IMR-90 (cell line): ENCODE measurements around the gene RUFY1. TPM values are rescaled to one million over a fixed set of nuclear protein-coding genes. Genes with fewer than 3 reads are reported as not detected.

Experiments used
- ATAC-seq: fragments of 200-7000 bp; cut with Tn5 transposase; 2 replicates; pipeline ENCODE4 v1.9.1; 2020; ENCODE audit warnings: low read depth, mild to moderate bottlenecking, moderate library complexity
- BruUV-seq: library from RNA; stranded (reverse); fragments of 400-500 nt; replicated peaks from 2 replicates; lab custom pipeline; 2021; lab: Mats Ljungman, UMichigan
- CTCF ChIA-PET: fragments of 300-600 bp; formaldehyde crosslinking; extraction: SDS; loops from one replicate; lab custom pipeline; 2021; ENCODE audit warnings: antibody characterized with exemption; lab: Yijun Ruan, JAX
- POLR2A ChIA-PET: fragments of 300-600 bp; sonication (Branson Sonifier 250); formaldehyde crosslinking; loops from one replicate; lab custom pipeline; 2022; ENCODE audit warnings: antibody characterized with exemption; ENCODE audit not compliant: unreplicated experiment; lab: Charles Lee
- DNase-seq: peaks from one replicate; pipeline ENCODE4 v3.0.0; 2013
- H2AFZ ChIP-seq: replicated peaks from 2 replicates; pipeline ENCODE3; 2013; ENCODE audit warnings: low read length, mild to moderate bottlenecking; ENCODE audit not compliant: poor library complexity
- H2AK5ac ChIP-seq: 2 replicates; pipeline ENCODE4 v1.6.1; 2013; ENCODE audit warnings: low read depth, low read length, inconsistent platforms
- H2AK9ac ChIP-seq: replicated peaks from 2 replicates; pipeline ENCODE3; 2013; ENCODE audit warnings: mild to moderate bottlenecking, low read depth, low read length, moderate library complexity; ENCODE audit not compliant: poor library complexity
- H2BK120ac ChIP-seq: 2 replicates; pipeline ENCODE4 v1.6.1; 2013; ENCODE audit warnings: low read depth, low read length, inconsistent platforms
- H2BK15ac ChIP-seq: 3 replicates; pipeline ENCODE4 v1.6.1; 2013; ENCODE audit warnings: low read depth, low read length, inconsistent platforms
- H2BK20ac ChIP-seq: 2 replicates; pipeline ENCODE4 v1.6.1; 2013; ENCODE audit warnings: low read depth, mild to moderate bottlenecking, inconsistent platforms, low read length, moderate library complexity
- H2BK5ac ChIP-seq: 2 replicates; pipeline ENCODE4 v1.6.1; 2013; ENCODE audit warnings: mild to moderate bottlenecking, low read depth, low read length, inconsistent platforms; ENCODE audit not compliant: poor library complexity, severe bottlenecking
- H3K14ac ChIP-seq: replicated peaks from 2 replicates; pipeline ENCODE4 v1.6.1; 2013; ENCODE audit warnings: low read depth, low read length, inconsistent platforms
- H3K18ac ChIP-seq: 2 replicates; pipeline ENCODE4 v1.6.1; 2013; ENCODE audit warnings: low read depth, low read length, control low read depth
- H3K23ac ChIP-seq: 2 replicates; pipeline ENCODE4 v1.6.1; 2013; ENCODE audit warnings: low read depth, low read length, inconsistent platforms
- H3K27ac ChIP-seq: 2 replicates; pipeline ENCODE4 v1.5.1; 2013; ENCODE audit warnings: mild to moderate bottlenecking, control low read depth, low read length; ENCODE audit not compliant: insufficient read depth
- H3K27me3 ChIP-seq: 2 replicates; pipeline ENCODE4 v1.6.1; 2013; ENCODE audit warnings: low read length; ENCODE audit not compliant: control insufficient read depth, insufficient read depth
- H3K36me3 ChIP-seq: 2 replicates; pipeline ENCODE4 v1.6.1; 2013; ENCODE audit warnings: low read length, mixed read lengths; ENCODE audit not compliant: control insufficient read depth, insufficient read depth
- H3K4ac ChIP-seq: 2 replicates; pipeline ENCODE4 v1.6.1; 2013; ENCODE audit warnings: low read depth, low read length, inconsistent platforms
- H3K4me1 ChIP-seq: 2 replicates; pipeline ENCODE4 v1.6.1; 2013; ENCODE audit warnings: low read length, mixed read lengths; ENCODE audit not compliant: control insufficient read depth, insufficient read depth
- H3K4me2 ChIP-seq: 2 replicates; pipeline ENCODE4 v1.6.1; 2013; ENCODE audit warnings: low read depth, mild to moderate bottlenecking, control low read depth, low read length, moderate library complexity
- H3K4me3 ChIP-seq: 2 replicates; pipeline ENCODE4 v1.5.1; 2013; ENCODE audit warnings: low read depth, mild to moderate bottlenecking, control low read depth, low read length, moderate library complexity; ENCODE audit not compliant: insufficient read depth
- H3K56ac ChIP-seq: 2 replicates; pipeline ENCODE4 v1.6.1; 2013; ENCODE audit warnings: low read length, inconsistent platforms; ENCODE audit not compliant: insufficient read depth; ENCODE audit errors: extremely low read depth
- H3K79me1 ChIP-seq, 2 experiments: 2 replicates each; pipeline ENCODE4 v1.6.1; 2013; ENCODE audit warnings: low read length in 2 of 2, inconsistent platforms in 1 of 2, low read depth in 1 of 2
- H3K9ac ChIP-seq: 2 replicates; pipeline ENCODE4 v1.6.1; 2013; ENCODE audit warnings: low read depth, low read length, control low read depth
- H3K9me1 ChIP-seq: 2 replicates; pipeline ENCODE4 v1.6.1; 2013; ENCODE audit warnings: low read length, inconsistent platforms; ENCODE audit not compliant: insufficient read depth
- H3K9me3 ChIP-seq: 2 replicates; pipeline ENCODE4 v1.6.1; 2013; ENCODE audit warnings: low read length; ENCODE audit not compliant: control insufficient read depth, insufficient read depth
- H4K20me1 ChIP-seq: 2 replicates; pipeline ENCODE4 v1.6.1; 2013; ENCODE audit warnings: low read length, inconsistent platforms; ENCODE audit not compliant: insufficient read depth
- H4K5ac ChIP-seq: 2 replicates; pipeline ENCODE4 v1.6.1; 2013; ENCODE audit warnings: mild to moderate bottlenecking, low read depth, low read length, control low read depth
- H4K8ac ChIP-seq, 2 experiments: 2 replicates each; pipeline ENCODE4 v1.6.1; 2013; ENCODE audit warnings: low read depth in 2 of 2, low read length in 2 of 2, control low read depth in 1 of 2, inconsistent platforms in 1 of 2
- H4K91ac ChIP-seq: 2 replicates; pipeline ENCODE4 v1.6.1; 2013; ENCODE audit warnings: low read depth, low read length, inconsistent platforms; ENCODE audit not compliant: insufficient read depth
- BHLHE40 ChIP-seq: fragments of 150-350 bp; IDR thresholded peaks from 2 replicates; pipeline ENCODE4 v1.6.1; 2016; ENCODE audit warnings: mild to moderate bottlenecking, low read depth, low read length
- CEBPB ChIP-seq: IDR thresholded peaks from 2 replicates; pipeline ENCODE4 v1.6.1; 2012; ENCODE audit warnings: low read depth, low read length, improper control_type of control experiment
- CHD1 ChIP-seq: IDR thresholded peaks from 2 replicates; pipeline ENCODE4 v1.6.1; 2012; ENCODE audit warnings: low read depth, low read length, improper control_type of control experiment
- FOS ChIP-seq: fragments of 150-350 bp; IDR thresholded peaks from 2 replicates; pipeline ENCODE4 v1.6.1; 2016; ENCODE audit warnings: low read depth, low read length
- MAFK ChIP-seq: IDR thresholded peaks from 2 replicates; pipeline ENCODE4 v1.6.1; 2012; ENCODE audit warnings: low read depth, low read length, improper control_type of control experiment
- MAZ ChIP-seq: IDR thresholded peaks from 2 replicates; pipeline ENCODE4 v1.6.1; 2012; ENCODE audit warnings: low read depth, mild to moderate bottlenecking, low read length, improper control_type of control experiment, moderate library complexity, borderline replicate concordance
- MXI1 ChIP-seq: IDR thresholded peaks from 2 replicates; pipeline ENCODE4 v1.6.1; 2012; ENCODE audit warnings: low read depth, mild to moderate bottlenecking, low read length, moderate library complexity, borderline replicate concordance
- NFE2L2 ChIP-seq: fragments of 150-350 bp; IDR thresholded peaks from 2 replicates; pipeline ENCODE4 v1.6.1; 2016; ENCODE audit warnings: low read depth, mild to moderate bottlenecking, low read length
- POLR2A ChIP-seq: IDR thresholded peaks from 2 replicates; pipeline ENCODE4 v1.6.1; 2012; ENCODE audit warnings: mild to moderate bottlenecking, low read depth, low read length
- RAD21 ChIP-seq: IDR thresholded peaks from 2 replicates; pipeline ENCODE4 v1.6.1; 2012; ENCODE audit warnings: low read length, improper control_type of control experiment
- RCOR1 ChIP-seq: IDR thresholded peaks from 2 replicates; pipeline ENCODE4 v1.6.1; 2012; ENCODE audit warnings: mild to moderate bottlenecking, low read length, improper control_type of control experiment; ENCODE audit not compliant: insufficient replicate concordance
- RFX5 ChIP-seq: IDR thresholded peaks from 2 replicates; pipeline ENCODE4 v1.8.0; 2012; ENCODE audit warnings: low read depth, mild to moderate bottlenecking, low read length, moderate library complexity
- SMC3 ChIP-seq: fragments of 150-350 bp; IDR thresholded peaks from 2 replicates; pipeline ENCODE4 v1.6.1; 2016; ENCODE audit warnings: low read depth, mild to moderate bottlenecking, antibody characterized with exemption, low read length, moderate library complexity
- WGBS, 2 experiments: methylation state at CpG; one replicate each; pipeline versions ENCODE4 v1.1.5 to v1.1.7; 2013; ENCODE audit warnings: missing lambda C conversion rate in 2 of 2; ENCODE audit not compliant: insufficient read length in 1 of 2; ENCODE audit errors: extremely low coverage in 2 of 2; 5-methylcytosine and 5-hydroxymethylcytosine counted together
- dilution Hi-C: fragments of 300-500 bp; cut with HindIII; formaldehyde crosslinking; loops from one replicate; pipeline ENCODE4 v1.14.3; 2018; ENCODE audit warnings: low sequenced_read_pairs; ENCODE audit not compliant: unreplicated experiment
- in situ Hi-C: fragments of 300-500 bp; cut with MboI; formaldehyde crosslinking; loops from 3 replicates; pipeline ENCODE4 v1.14.3; 2019; ENCODE audit warnings: low sequenced_read_pairs, inconsistent platforms, mixed read lengths
- intact Hi-C: fragments of 100-400 bp; cut with micrococcal nuclease; formaldehyde crosslinking; loops from 2 replicates; pipeline ENCODE4 v1.10.0; 2022
- polyA plus RNA-seq, 3 experiments: library from polyadenylated mRNA; depleted of rRNA; stranded (reverse); fragments of >200 nt; gene quantifications; 2 replicates each; pipeline ENCODE4 v1.2.3, GENCODE V29; 2012; ENCODE audit warnings: low replicate concordance in 1 of 3
- total RNA-seq: library from RNA; depleted of rRNA; stranded (reverse); fragments of >200 nt; gene quantifications from 2 replicates; pipeline ENCODE4 v1.2.3, GENCODE V29; 2012
- TF ChIP-seq, protein P1 (sequence below): fragments of 150-350 bp; IDR thresholded peaks from 2 replicates; pipeline ENCODE4 v1.6.1; 2016; ENCODE audit warnings: low read depth, mild to moderate bottlenecking, low read length, moderate library complexity, borderline replicate concordance
- TF ChIP-seq, protein P2 (sequence below): conservative IDR thresholded peaks from 2 replicates; pipeline ENCODE4 v1.5.1; 2012; ENCODE audit warnings: mild to moderate bottlenecking, low read depth, low read length, improper control_type of control experiment
- TF ChIP-seq, protein P3 (sequence below): fragments of 150-350 bp; IDR thresholded peaks from 2 replicates; pipeline ENCODE4 v1.6.1; 2017; ENCODE audit warnings: mild to moderate bottlenecking, antibody characterized with exemption, low read length, low read depth

The RUFY1 gene
- total and polyA plus RNA-seq, 2 of the 4 experiments (the other 2 are of a cell fraction) = 19.5 to 21.8 TPM

DNA sequence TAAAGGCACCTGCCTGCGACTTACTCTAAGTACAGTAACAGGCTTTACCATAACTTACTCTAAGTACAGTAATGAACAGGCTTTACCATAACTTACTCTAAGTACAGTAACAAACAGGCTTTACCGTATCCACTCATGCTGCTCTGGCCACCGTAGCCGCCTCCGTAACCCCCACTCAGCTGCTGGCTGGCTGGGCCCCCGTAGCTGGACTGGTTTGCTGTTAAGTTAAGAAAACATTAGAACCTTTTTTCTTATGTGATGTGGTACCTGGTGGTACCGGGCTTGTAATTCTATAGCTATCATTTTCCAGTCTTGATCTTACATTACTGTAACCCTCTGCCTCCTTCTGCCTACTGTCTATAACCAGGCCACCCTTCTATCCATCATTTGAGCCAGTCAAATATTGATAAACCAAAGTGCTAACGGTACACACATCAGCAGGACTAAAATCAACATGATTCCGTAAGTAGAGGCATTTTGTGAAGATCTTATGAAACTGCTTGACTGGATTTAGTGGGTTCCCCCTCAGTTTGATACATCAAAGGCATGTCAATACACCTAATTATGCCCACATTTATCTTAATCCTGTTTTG lies 65.7 kb downstream of the RUFY1 start:
- Histone ChIP-seq H4K20me1 (peaks cover 96% of the 10 kb centered on the region), H3K4me3 (no peak overlapping the region)

More for the DNA sequence above, 65.7 kb downstream of the RUFY1 start:
- Histone ChIP-seq H3K27me3 (no peaks in the 10 kb centered on the region), H2AK9ac (no peak overlapping the region), H3K23ac (peak overlapping the region; percentile 82; the same call in 1 of the 2 replicates), H3K4ac (no peak overlapping the region), H3K79me1 (peaks cover 28 to 74% of the 10 kb centered on the region in 2 experiments), H2AK5ac (no peak overlapping the region), H2BK120ac (no peak overlapping the region), H3K4me1 (peaks cover 6% of the 10 kb centered on the region), H4K91ac (no peak overlapping the region), H3K14ac (peak overlapping the region; percentile 46; the same call in 1 of the 2 replicates), H3K56ac (no peak overlapping the region), H3K9me1 (peaks cover 17% of the 10 kb centered on the region; the same call in 1 of the 2 replicates), H3K36me3 (peaks cover 73% of the 10 kb centered on the region), H2AFZ (no peak overlapping the region), H3K27ac (no peak overlapping the region), H3K9me3 (no peaks in the 10 kb centered on the region), H2BK5ac (no peak overlapping the region), H3K18ac (no peak overlapping the region), H2BK15ac (no peak overlapping the region), H3K9ac (no peak overlapping the region), H3K4me2 (no peak overlapping the region), H4K5ac (no peak overlapping the region), H4K8ac (no peak overlapping the region), H2BK20ac (no peak overlapping the region)
- CTCF ChIA-PET = interaction anchor here (0.6 kb wide), 1 partner anchor 606 kb away, joined by 3 read pairs; no protein-coding TSS in a partner anchor
- BruUV-seq = no TSS peak
- WGBS, 2 experiments = no CpG with 5 or more reads among the region's 9 CpGs
- intact Hi-C loops (no loop called here), dilution Hi-C loops (no loop called here), in situ Hi-C loops (no loop called here)
- POLR2A ChIA-PET = no interaction called here
- TF ChIP-seq MAFK = no peak
- no peak for TF ChIP-seq CHD1
- TF ChIP-seq MAZ = no peak
- no peak for TF ChIP-seq RAD21
- TF ChIP-seq NFE2L2 = no peak
- no peak for TF ChIP-seq POLR2A
- no peak for TF ChIP-seq RFX5
- TF ChIP-seq, protein P1, sequence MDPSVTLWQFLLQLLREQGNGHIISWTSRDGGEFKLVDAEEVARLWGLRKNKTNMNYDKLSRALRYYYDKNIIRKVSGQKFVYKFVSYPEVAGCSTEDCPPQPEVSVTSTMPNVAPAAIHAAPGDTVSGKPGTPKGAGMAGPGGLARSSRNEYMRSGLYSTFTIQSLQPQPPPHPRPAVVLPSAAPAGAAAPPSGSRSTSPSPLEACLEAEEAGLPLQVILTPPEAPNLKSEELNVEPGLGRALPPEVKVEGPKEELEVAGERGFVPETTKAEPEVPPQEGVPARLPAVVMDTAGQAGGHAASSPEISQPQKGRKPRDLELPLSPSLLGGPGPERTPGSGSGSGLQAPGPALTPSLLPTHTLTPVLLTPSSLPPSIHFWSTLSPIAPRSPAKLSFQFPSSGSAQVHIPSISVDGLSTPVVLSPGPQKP = no peak
- TF ChIP-seq BHLHE40 = no peak
- TF ChIP-seq SMC3 = no peak
- no peak for TF ChIP-seq FOS
- TF ChIP-seq CEBPB = no peak
- TF ChIP-seq, protein P2, sequence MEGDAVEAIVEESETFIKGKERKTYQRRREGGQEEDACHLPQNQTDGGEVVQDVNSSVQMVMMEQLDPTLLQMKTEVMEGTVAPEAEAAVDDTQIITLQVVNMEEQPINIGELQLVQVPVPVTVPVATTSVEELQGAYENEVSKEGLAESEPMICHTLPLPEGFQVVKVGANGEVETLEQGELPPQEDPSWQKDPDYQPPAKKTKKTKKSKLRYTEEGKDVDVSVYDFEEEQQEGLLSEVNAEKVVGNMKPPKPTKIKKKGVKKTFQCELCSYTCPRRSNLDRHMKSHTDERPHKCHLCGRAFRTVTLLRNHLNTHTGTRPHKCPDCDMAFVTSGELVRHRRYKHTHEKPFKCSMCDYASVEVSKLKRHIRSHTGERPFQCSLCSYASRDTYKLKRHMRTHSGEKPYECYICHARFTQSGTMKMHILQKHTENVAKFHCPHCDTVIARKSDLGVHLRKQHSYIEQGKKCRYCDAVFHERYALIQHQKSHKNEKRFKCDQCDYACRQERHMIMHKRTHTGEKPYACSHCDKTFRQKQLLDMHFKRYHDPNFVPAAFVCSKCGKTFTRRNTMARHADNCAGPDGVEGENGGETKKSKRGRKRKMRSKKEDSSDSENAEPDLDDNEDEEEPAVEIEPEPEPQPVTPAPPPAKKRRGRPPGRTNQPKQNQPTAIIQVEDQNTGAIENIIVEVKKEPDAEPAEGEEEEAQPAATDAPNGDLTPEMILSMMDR = no peak
- TF ChIP-seq RCOR1 = no peak
- TF ChIP-seq, protein P3, sequence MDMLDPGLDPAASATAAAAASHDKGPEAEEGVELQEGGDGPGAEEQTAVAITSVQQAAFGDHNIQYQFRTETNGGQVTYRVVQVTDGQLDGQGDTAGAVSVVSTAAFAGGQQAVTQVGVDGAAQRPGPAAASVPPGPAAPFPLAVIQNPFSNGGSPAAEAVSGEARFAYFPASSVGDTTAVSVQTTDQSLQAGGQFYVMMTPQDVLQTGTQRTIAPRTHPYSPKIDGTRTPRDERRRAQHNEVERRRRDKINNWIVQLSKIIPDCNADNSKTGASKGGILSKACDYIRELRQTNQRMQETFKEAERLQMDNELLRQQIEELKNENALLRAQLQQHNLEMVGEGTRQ = no peak
- TF ChIP-seq MXI1 = no peak
- ATAC-seq (no peak), DNase-seq (no peak)
